IPS DF 4.7 (cell line): ENCODE results near the gene IFT80.
"Not testable (repeated sequence)": the region's sequence is repeated elsewhere in the genome, so short reads cannot be mapped to it uniquely, and the experiment has no call there.

ENCODE experiments used
- DNase-seq: peaks from one replicate; pipeline ENCODE4 v3.0.0-alpha.2; 2013; ENCODE audit warnings: low spot score; ENCODE audit errors: extremely low read depth

The IFT80 gene

GRCh38 chr3:160365869-160366522 is 33.0 kb downstream of the IFT80 start:
- no peak for DNase-seq

- not testable (repeated sequence) for DNase-seq
These were observed 36.1 kb downstream of the IFT80 start for GRCh38 chr3:160362896-160363295.

- DNase-seq, result no peak
These were observed 43.2 kb downstream of the IFT80 start for GRCh38 chr3:160355826-160356225.

GRCh38 chr3:160346511-160346910 is 52.5 kb downstream of the IFT80 start:
- no peak for DNase-seq

- no peak for DNase-seq
These were observed 55.9 kb downstream of the IFT80 start for GRCh38 chr3:160343132-160343531.

GRCh38 chr3:160340351-160340750 is 58.7 kb downstream of the IFT80 start:
- no peak for DNase-seq

- no peak for DNase-seq
These were observed 67.7 kb downstream of the IFT80 start for GRCh38 chr3:160331127-160331937.

GRCh38 chr3:160330690-160331089 is 68.3 kb downstream of the IFT80 start:
- DNase-seq, result no peak

GRCh38 chr3:160330109-160330508 is 68.9 kb downstream of the IFT80 start:
- DNase-seq, result no peak

- not testable (repeated sequence) for DNase-seq
These were observed 72.7 kb downstream of the IFT80 start for GRCh38 chr3:160326286-160326685.

GRCh38 chr3:160321821-160322220 is 77.2 kb downstream of the IFT80 start:
- DNase-seq, result not testable (repeated sequence)

GRCh38 chr3:160319322-160319721 is 79.7 kb downstream of the IFT80 start:
- DNase-seq, result no peak

GRCh38 chr3:160314995-160315394 is 84.0 kb downstream of the IFT80 start:
- DNase-seq, result no peak

GRCh38 chr3:160312014-160312624 is 86.9 kb downstream of the IFT80 start:
- DNase-seq, result no peak

- no peak for DNase-seq
These were observed 96.2 kb downstream of the IFT80 start for GRCh38 chr3:160302806-160303205.

- no peak for DNase-seq
These were observed 102.4 kb downstream of the IFT80 start for GRCh38 chr3:160296591-160296990.

GRCh38 chr3:160291909-160292299 is 107.1 kb downstream of the IFT80 start:
- DNase-seq, result no peak

GRCh38 chr3:160291290-160291908 is 107.6 kb downstream of the IFT80 start:
- DNase-seq, result no peak

GRCh38 chr3:160287666-160288065 is 111.4 kb downstream of the IFT80 start:
- DNase-seq, result no peak

GRCh38 chr3:160286231-160286630 is 112.8 kb downstream of the IFT80 start:
- no peak for DNase-seq

- DNase-seq, result no peak
These were observed 118.2 kb downstream of the IFT80 start for GRCh38 chr3:160280836-160281235.

- no peak for DNase-seq
These were observed 119.4 kb downstream of the IFT80 start for GRCh38 chr3:160279657-160280056.
